GM23338 (cell line): ENCODE data around the gene RPUSD3.

Experiments used
- CREB1 ChIP-seq: fragments of 250-450 bp; sonication (Bioruptor Pico); IDR thresholded peaks from 2 replicates; pipeline ENCODE4 v1.5.0; 2020; ENCODE audit warnings: low read depth, mild to moderate bottlenecking, moderate library complexity
- CTCF ChIP-seq, 2 experiments: fragments of 200-600 bp in 1 of 2; sonication (generic) in 1 of 2; conservative IDR thresholded peaks; 2 replicates each; pipeline versions ENCODE4 v1.5.1 to v1.6.1; 2016 to 2017; ENCODE audit warnings: antibody characterized with exemption in 2 of 2, low read depth in 2 of 2, mild to moderate bottlenecking in 2 of 2, moderate library complexity in 1 of 2
- ETS1 ChIP-seq: IDR thresholded peaks from 2 replicates; pipeline ENCODE4 v1.6.1; 2016; ENCODE audit warnings: antibody characterized with exemption
- EZH2 ChIP-seq: fragments of 200-600 bp; sonication (generic); IDR thresholded peaks from one replicate; pipeline ENCODE4 v1.8.0; 2017; ENCODE audit warnings: antibody characterized with exemption, mild to moderate bottlenecking, low read depth; ENCODE audit not compliant: unreplicated experiment
- EZH2phosphoT487 ChIP-seq: fragments of 200-600 bp; sonication (generic); IDR thresholded peaks from one replicate; pipeline ENCODE4 v1.8.1; 2018; ENCODE audit warnings: antibody characterized with exemption; ENCODE audit not compliant: unreplicated experiment
- JUNB ChIP-seq: IDR thresholded peaks from one replicate; pipeline ENCODE4 v1.6.1; 2016; ENCODE audit warnings: antibody characterized with exemption; ENCODE audit not compliant: unreplicated experiment
- POLR2AphosphoS5 ChIP-seq: IDR thresholded peaks from 2 replicates; pipeline ENCODE4 v1.6.1; 2016; ENCODE audit warnings: antibody characterized with exemption, low read depth
- REST ChIP-seq: IDR thresholded peaks from one replicate; pipeline ENCODE4 v1.6.1; 2018; ENCODE audit warnings: antibody characterized with exemption; ENCODE audit not compliant: unreplicated experiment
- STAT1 ChIP-seq: IDR thresholded peaks from one replicate; pipeline ENCODE4 v1.6.1; 2016; ENCODE audit warnings: antibody characterized with exemption; ENCODE audit not compliant: unreplicated experiment
- ZNF462 ChIP-seq: fragments of 250-450 bp; sonication (Bioruptor Pico); IDR thresholded peaks from 2 replicates; pipeline ENCODE4 v1.5.0; 2020; ENCODE audit warnings: mild to moderate bottlenecking, moderate library complexity

GRCh38 chr3:9866639-9867038 lies 22.8 kb upstream of the RPUSD3 start:
- no peak for TF ChIP-seq CTCF (conservative IDR thresholded peaks at IDR 0.05; ENCODE audit: low read depth in 2 of 2)
- no peak for TF ChIP-seq EZH2
- TF ChIP-seq EZH2phosphoT487 = no peak
- TF ChIP-seq POLR2AphosphoS5 = no peak
- no peak for TF ChIP-seq JUNB
- no peak for TF ChIP-seq REST
- TF ChIP-seq STAT1 = no peak
- TF ChIP-seq ETS1 = no peak
- TF ChIP-seq ZNF462 (CRISPR knock-in tag) = no peak
- no peak for TF ChIP-seq CREB1 (CRISPR knock-in tag)
